Esophagus (tissue), 2 donors: Measurements from ENCODE around the gene TMEM43. TPM values are rescaled to one million over a fixed set of nuclear protein-coding genes. Genes with fewer than 3 reads are reported as not detected.
A peak's percentile ranks its signal among the peaks of the same experiment; 100 is the strongest.

Experiments used
- H3K27ac ChIP-seq, 2 donors: one replicate each; pipeline ENCODE4 v1.5.1; 2013; ENCODE audit warnings: low read depth in 2 of 2, mild to moderate bottlenecking in 2 of 2, inconsistent platforms in 1 of 2, low read length in 1 of 2, moderate library complexity in 1 of 2
- H3K27me3 ChIP-seq, 2 donors: one replicate each; pipeline ENCODE4 v1.6.1; 2013; ENCODE audit warnings: low read length in 2 of 2, control low read depth in 1 of 2, mild to moderate bottlenecking in 1 of 2; ENCODE audit not compliant: insufficient read depth in 2 of 2, control insufficient read depth in 1 of 2
- H3K36me3 ChIP-seq, 2 donors: one replicate each; pipeline ENCODE4 v1.6.1; 2013; ENCODE audit warnings: low read length in 1 of 2; ENCODE audit not compliant: control insufficient read depth in 2 of 2, insufficient read depth in 2 of 2
- H3K4me1 ChIP-seq, 2 donors: one replicate each; pipeline ENCODE4 v1.6.1; 2013; ENCODE audit warnings: low read length in 1 of 2; ENCODE audit not compliant: control insufficient read depth in 2 of 2, insufficient read depth in 2 of 2
- H3K4me3 ChIP-seq, 2 donors: one replicate each; pipeline ENCODE4 v1.5.1; 2013; ENCODE audit warnings: low read length in 2 of 2, mild to moderate bottlenecking in 2 of 2, low read depth in 1 of 2, moderate library complexity in 1 of 2
- H3K9me3 ChIP-seq, 2 donors: one replicate each; pipeline ENCODE4 v1.6.1; 2013; ENCODE audit warnings: mild to moderate bottlenecking in 2 of 2, low read depth in 1 of 2, low read length in 1 of 2, moderate library complexity in 1 of 2; ENCODE audit not compliant: control insufficient read depth in 2 of 2, insufficient read depth in 1 of 2
- WGBS, 2 donors: extraction: QIAGEN DNeasy Blood & Tissue Kit; methylation state at CpG; one replicate each; pipeline ENCODE4 v1.1.7; 2013; 5-methylcytosine and 5-hydroxymethylcytosine counted together
- polyA plus RNA-seq, 2 donors: library from polyadenylated mRNA; stranded (reverse); fragments of 200-250 nt; gene quantifications; one replicate each; pipeline ENCODE4 v1.2.3, GENCODE V29; 2013
- donor health status: healthy with polysubstance abuse.
- donor health status: Bipolar disorder and iron deficiency.

TMEM43 gene
- polyA plus RNA-seq, 2 donors: 41.4 to 45.6 TPM

DNA sequence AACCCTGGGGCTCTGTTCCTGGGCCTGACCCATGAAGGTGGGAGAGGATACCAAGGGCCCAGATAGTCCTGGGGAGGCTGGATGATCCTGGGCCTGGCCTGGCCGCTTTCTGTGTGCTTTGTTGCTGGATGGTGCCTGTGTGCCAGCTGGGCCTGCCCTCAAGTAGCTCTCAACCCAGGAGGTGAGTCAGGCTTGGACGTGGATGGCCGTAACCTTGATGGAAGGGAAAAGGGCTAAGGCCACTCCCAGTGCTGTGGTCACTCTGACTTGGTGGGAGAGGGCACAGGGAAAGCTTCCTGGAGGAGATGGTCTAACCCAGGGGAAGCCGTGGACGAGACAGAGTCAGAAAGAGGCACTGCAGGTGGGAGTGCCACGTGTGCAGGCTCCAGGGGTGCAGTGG lies 9.4 kb downstream of the TMEM43 start:
- Histone ChIP-seq H3K4me1 (peaks cover 8 to 11% of the 10 kb centered on the region in 2 donors), H3K27ac (no peak overlapping the region), H3K36me3 (peaks cover 19 to 76% of the 10 kb centered on the region in 2 donors), H3K9me3 (no peaks in the 10 kb centered on the region), H3K4me3 (no peak overlapping the region), H3K27me3 (no peaks in the 10 kb centered on the region)
- WGBS, 2 donors: 88 to 90% methylated on average over 6 of the region's 6 CpGs

DNA sequence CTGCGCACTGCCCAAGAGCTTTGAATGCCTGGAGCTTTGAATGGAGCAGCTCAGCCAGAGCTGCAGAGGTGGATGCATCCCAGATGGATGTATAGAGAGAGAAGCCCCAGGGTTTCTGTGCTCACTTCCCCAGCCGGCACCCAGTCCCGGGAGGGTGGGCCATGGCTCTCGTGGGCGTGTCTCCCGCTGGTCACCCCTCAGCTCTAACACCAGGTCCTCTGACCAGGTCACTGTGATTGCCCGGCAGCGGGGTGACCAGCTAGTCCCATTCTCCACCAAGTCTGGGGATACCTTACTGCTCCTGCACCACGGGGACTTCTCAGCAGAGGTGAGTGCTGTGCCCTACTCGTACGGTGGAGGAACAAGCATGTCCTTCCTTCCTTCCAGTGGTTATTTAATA lies 10.7 kb downstream of the TMEM43 start:
- H3K36me3 ChIP-seq: peaks cover 19 to 80% of the 10 kb centered on the region in 2 donors
- H3K27ac ChIP-seq: no peak overlapping the region
- H3K27me3 ChIP-seq: no peaks in the 10 kb centered on the region
- H3K9me3 ChIP-seq: no peaks in the 10 kb centered on the region
- 85 to 90% methylated on average over 11 of the region's 11 CpGs for WGBS, 2 donors
- H3K4me1 ChIP-seq: peaks cover 8 to 11% of the 10 kb centered on the region in 2 donors
- no peak overlapping the region for H3K4me3 ChIP-seq

DNA sequence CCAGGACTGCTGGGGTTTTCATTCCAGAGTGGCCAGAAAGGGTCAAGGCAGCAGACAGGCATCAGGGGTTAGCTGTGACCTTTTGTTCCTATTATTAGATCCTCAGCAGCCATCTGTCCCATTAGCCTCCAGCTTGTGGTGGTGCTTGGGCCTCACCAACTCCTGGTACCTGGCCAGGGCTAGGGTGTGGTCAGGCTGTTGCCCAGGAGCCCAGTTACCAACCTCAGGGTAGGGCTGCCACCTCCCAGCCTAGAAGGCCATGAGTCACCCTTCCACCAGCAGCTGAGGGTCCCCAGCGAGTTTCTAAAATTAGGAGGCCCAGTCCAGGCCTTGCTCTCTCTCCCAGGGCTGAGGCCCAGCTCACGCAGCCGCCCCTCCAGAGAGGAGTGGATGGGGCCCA lies 12.2 kb downstream of the TMEM43 start:
- 57 to 60% methylated on average over 3 of the region's 3 CpGs for WGBS, 2 donors
- no peak overlapping the region for H3K4me3 ChIP-seq
- H3K27ac ChIP-seq: peak overlapping the region; percentile 25 to 82
- peaks cover 8 to 11% of the 10 kb centered on the region in 2 donors for H3K4me1 ChIP-seq
- peaks cover 23 to 79% of the 10 kb centered on the region in 2 donors for H3K36me3 ChIP-seq
- no peaks in the 10 kb centered on the region for H3K9me3 ChIP-seq
- H3K27me3 ChIP-seq: no peaks in the 10 kb centered on the region

DNA sequence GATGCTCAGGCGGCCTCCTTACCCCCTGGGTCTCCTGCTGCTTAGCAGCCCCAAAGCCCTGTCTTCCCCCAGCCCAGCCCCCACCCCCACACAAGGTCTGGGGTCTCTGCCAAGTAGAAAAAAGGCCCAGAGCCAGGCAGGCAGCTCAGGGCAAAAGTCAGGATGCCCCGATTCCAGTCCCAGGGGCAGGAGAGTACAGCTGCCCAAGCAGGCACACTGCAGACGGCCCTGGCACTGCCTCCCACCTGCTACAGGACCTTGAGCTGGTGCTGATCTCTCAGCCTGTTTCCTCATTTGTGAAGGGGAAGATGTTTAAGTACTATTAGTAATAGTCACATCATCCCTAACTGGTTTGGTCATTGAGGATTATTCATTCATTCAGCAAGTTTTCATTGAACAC lies 12.6 kb downstream of the TMEM43 start:
- Histone ChIP-seq H3K27ac (peak overlapping the region; percentile 25 to 82), H3K4me3 (no peak overlapping the region), H3K27me3 (no peaks in the 10 kb centered on the region), H3K9me3 (no peaks in the 10 kb centered on the region), H3K4me1 (peaks cover 8 to 11% of the 10 kb centered on the region in 2 donors), H3K36me3 (peaks cover 23 to 77% of the 10 kb centered on the region in 2 donors)
- 51 to 53% methylated on average over 3 of the region's 3 CpGs for WGBS, 2 donors

DNA sequence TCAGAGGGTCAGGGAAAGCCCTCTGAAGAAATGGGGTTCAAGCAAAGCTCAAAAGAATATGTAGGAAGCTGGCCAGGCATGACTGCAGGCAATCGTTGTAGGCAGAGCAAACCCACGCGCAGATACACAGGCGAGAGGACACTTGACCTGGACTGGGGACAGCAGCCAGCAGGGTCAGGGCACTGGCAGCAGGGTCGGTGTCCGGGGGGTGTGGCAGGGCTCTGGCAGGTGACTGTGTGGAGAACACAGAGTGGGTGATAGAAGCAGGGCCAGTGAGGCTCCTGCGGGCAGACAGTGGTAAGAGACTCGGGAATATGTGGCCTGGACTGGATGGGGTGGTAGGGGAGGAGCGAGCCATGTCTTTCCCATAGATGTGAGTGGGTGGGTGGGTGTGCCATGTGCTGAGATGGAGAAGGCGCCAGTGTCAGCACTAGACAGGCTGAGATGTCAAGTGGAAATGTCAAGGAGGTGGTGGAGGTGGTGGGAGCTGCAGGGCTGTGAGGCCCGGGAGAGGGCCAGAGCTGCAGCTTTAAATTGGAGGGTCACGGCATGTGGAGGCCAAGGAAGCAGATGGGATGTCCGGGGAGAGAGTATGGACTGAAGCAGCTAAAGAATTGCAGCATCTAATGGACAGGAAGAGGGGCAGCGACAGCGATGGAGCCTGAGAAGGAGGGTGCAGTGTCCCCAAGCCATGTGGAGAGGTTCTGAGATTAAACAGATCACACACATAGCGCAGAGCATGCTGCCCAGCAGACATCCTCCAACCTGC lies 13.4 kb downstream of the TMEM43 start:
- Histone ChIP-seq H3K27me3 (no peaks in the 10 kb centered on the region), H3K4me3 (no peak overlapping the region), H3K36me3 (peaks cover 19 to 69% of the 10 kb centered on the region in 2 donors), H3K27ac (no peak overlapping the region), H3K9me3 (no peaks in the 10 kb centered on the region), H3K4me1 (peaks cover 8 to 11% of the 10 kb centered on the region in 2 donors)
- WGBS, 2 donors: 91 to 92% methylated on average over 16 of the region's 16 CpGs

DNA sequence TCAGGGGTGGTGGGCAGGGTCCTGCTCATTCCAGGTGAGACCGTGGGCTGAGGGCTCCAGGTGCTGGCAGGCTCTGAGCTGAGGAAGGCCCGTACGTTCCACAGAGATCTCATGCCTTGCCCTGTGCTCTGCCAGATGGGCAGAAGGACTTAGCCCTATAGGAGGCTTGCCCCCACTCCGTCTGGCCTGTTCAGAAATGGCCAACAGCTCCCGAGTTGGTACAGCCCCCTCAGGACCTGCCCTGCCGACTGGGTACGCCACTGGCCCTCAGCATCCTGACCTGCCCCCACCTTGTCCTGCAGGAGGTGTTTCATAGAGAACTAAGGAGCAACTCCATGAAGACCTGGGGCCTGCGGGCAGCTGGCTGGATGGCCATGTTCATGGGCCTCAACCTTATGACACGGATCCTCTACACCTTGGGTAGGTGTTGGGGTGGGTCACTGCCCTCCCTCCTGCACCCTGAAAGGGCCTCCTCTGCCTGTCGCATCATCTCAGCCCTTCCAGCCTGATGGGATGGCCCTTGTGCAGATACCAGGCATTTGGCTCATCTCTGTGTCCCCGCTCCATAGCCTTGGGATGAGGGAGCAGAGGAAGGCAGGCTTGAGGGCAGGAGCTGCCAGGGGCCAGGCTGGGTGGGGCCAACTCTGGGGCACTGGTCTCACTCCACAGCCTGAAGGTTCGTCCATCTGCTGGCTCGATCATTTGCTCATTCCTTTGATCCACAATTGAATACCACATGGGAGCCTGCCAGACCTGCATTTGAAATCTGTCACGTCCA lies 14.2 kb downstream of the TMEM43 start:
- Histone ChIP-seq H3K4me3 (no peak overlapping the region), H3K36me3 (peaks cover 14 to 61% of the 10 kb centered on the region in 2 donors), H3K4me1 (peaks cover 8 to 14% of the 10 kb centered on the region in 2 donors), H3K27ac (no peak overlapping the region), H3K27me3 (no peaks in the 10 kb centered on the region), H3K9me3 (no peaks in the 10 kb centered on the region)
- 86 to 88% methylated on average over 14 of the region's 14 CpGs for WGBS, 2 donors

DNA sequence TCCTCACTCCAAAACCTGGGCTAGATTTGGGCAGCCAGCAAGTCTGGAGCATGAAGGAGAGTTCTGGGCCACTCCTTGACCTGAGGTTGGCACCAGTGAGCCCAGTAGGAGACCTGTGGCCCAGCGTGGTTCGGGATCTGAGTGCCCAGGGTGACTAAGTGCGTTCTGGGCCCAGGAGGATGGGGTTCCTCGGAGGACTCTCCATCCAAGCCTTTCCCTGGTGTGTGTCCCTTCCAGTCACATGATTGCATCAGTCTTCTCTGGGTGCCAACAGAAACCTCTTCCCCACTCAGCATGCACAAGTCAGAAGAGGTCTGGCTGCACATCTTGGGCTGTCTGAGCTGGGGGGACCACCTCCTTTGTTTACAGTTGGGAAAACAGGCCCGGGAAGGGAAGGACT lies 14.9 kb downstream of the TMEM43 start:
- no peaks in the 10 kb centered on the region for H3K9me3 ChIP-seq
- H3K4me1 ChIP-seq: peaks cover 8 to 15% of the 10 kb centered on the region in 2 donors
- H3K36me3 ChIP-seq: peaks cover 7 to 54% of the 10 kb centered on the region in 2 donors
- no peak overlapping the region for H3K27ac ChIP-seq
- WGBS, 2 donors: 82 to 84% methylated on average over 5 of the region's 5 CpGs
- no peaks in the 10 kb centered on the region for H3K27me3 ChIP-seq
- H3K4me3 ChIP-seq: no peak overlapping the region

DNA sequence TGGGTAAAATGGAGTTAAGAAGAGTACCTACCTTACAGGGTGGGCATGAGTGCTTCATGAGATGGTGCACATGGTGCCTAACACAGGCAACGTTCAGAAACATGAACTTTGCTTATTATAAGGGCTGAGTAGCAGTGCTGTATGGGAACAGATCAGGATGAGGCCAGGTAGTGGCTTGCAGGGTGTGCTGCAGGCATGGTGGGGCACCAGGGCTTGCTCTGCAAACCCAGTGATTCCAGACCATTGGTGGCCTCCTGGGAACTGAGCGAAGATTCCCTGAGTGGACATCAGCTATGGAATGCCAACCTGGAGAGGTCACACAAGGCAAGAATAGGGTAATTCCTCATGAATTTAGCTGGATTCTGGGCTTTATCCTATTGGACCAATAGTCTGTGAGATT lies 15.8 kb downstream of the TMEM43 start:
- 83% methylated on average over 2 of the region's 2 CpGs for WGBS, 2 donors
- H3K27ac ChIP-seq: no peak overlapping the region
- no peaks in the 10 kb centered on the region for H3K9me3 ChIP-seq
- peaks cover 4 to 50% of the 10 kb centered on the region in 2 donors for H3K36me3 ChIP-seq
- no peak overlapping the region for H3K4me3 ChIP-seq
- peaks cover 8 to 19% of the 10 kb centered on the region in 2 donors for H3K4me1 ChIP-seq
- no peaks in the 10 kb centered on the region for H3K27me3 ChIP-seq

DNA sequence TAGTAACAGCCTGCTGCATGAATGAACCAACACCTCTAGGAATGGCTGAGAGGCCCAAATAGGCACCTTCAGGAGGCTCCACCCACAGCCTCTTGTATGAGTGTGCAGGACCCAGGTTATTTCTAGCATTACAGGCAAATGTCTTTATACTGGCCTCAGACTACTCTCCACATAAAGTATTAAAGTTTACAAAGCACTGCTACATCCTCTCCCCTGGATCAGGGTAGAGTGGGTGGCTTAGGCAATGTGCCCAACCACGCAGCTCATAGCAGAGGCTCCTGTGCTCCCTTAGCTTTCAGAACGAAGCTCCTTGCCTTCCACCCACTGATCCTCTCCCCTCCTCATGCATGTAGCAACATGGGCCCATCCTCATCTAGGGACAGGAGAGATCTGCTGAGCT lies 16.3 kb downstream of the TMEM43 start:
- H3K9me3 ChIP-seq: no peaks in the 10 kb centered on the region
- 34 to 49% methylated on average over 2 of the region's 2 CpGs for WGBS, 2 donors
- H3K4me1 ChIP-seq: peaks cover 8 to 20% of the 10 kb centered on the region in 2 donors
- H3K27me3 ChIP-seq: no peaks in the 10 kb centered on the region
- no peak overlapping the region for H3K27ac ChIP-seq
- no peak overlapping the region for H3K4me3 ChIP-seq
- peaks cover 4 to 49% of the 10 kb centered on the region in 2 donors for H3K36me3 ChIP-seq
